Measurements from ENCODE around the gene RAPGEF1. TPM values are rescaled to one million over a fixed set of nuclear protein-coding genes. Genes with fewer than 3 reads are reported as not detected.

The RAPGEF1 gene
- total and polyA plus RNA-seq, 2 experiments from 2014 or later: 9.9 to 82.8 TPM

GRCh38 chr9:131559421-131560000 is 180.4 kb downstream of the RAPGEF1 start:
- Histone ChIP-seq H3K36me3 (ENCODE audit: insufficient read depth) (no peaks in the 10 kb centered on the region), H4K20me1 (replicated peaks; ENCODE audit: insufficient read depth) (no peaks in the 10 kb centered on the region), H2AFZ (no peak overlapping the region), H3K27me3 (ENCODE audit: insufficient read depth) (peaks cover 19% of the 10 kb centered on the region), H3K9me2 (ENCODE audit: insufficient read depth) (no peaks in the 10 kb centered on the region), H3K79me2 (replicated peaks; ENCODE audit: insufficient read depth) (no peaks in the 10 kb centered on the region), H3K4me1 (ENCODE audit: insufficient read depth) (peaks cover 3% of the 10 kb centered on the region), H3K4me2 (no peak overlapping the region), H3F3A (replicated peaks; ENCODE audit: low read depth) (no peaks in the 10 kb centered on the region), H3K4me3 (no peak overlapping the region), H3K27ac (ENCODE audit: low read depth) (no peak overlapping the region)
- peaks cover 5% of the 10 kb centered on the region; the same call in 2 of the 3 replicates for H3K4me1 Mint-ChIP-seq
- H3K4me3 Mint-ChIP-seq: no peak overlapping the region
- DNase-seq (ENCODE audit: low spot score) (no peak), ATAC-seq (no peak)
- H3K9me3 Mint-ChIP-seq: peaks cover 42% of the 10 kb centered on the region
- H3K36me3 Mint-ChIP-seq (ENCODE audit: low read depth): peaks cover 18% of the 10 kb centered on the region; the same call in 2 of the 3 replicates
- H3K27ac Mint-ChIP-seq: no peak overlapping the region
- no peak for TF ChIP-seq POLR2AphosphoS5 (IDR thresholded peaks at IDR 0.05; ENCODE audit: low read depth)
- no peak for TF ChIP-seq JUNB (IDR thresholded peaks at IDR 0.05; ENCODE audit: unreplicated experiment)
- TF ChIP-seq CREB1 (CRISPR knock-in tag; IDR thresholded peaks at IDR 0.05; ENCODE audit: low read depth): no peak
- TF ChIP-seq REST (IDR thresholded peaks at IDR 0.05; ENCODE audit: unreplicated experiment): no peak
- TF ChIP-seq ZNF114 (CRISPR knock-in tag; IDR thresholded peaks at IDR 0.05): no peak
- no peak for TF ChIP-seq ZNF462 (CRISPR knock-in tag; IDR thresholded peaks at IDR 0.05)
- no peak for TF ChIP-seq CTCF (conservative IDR thresholded peaks at IDR 0.05; ENCODE audit: low read depth in 2 of 2)
- TF ChIP-seq ZNF331 (CRISPR knock-in tag; IDR thresholded peaks at IDR 0.05; ENCODE audit: low read depth): no peak
- TF ChIP-seq NANOG (IDR thresholded peaks at IDR 0.05; ENCODE audit: borderline replicate concordance): no peak
- no peak for TF ChIP-seq ETS1 (IDR thresholded peaks at IDR 0.05)
- H3K27me3 Mint-ChIP-seq (ENCODE audit: insufficient read depth, low read depth, poor library complexity): peaks cover 27% of the 10 kb centered on the region
